GM21367 (cell line): ENCODE measurements around the gene MGAT5B.

Experiments used
- ATAC-seq: cut with Tn5 transposase; IDR thresholded peaks from one replicate; pipeline ENCODE4 v1.9.1; 2021; ENCODE audit not compliant: unreplicated experiment

MGAT5B gene

GRCh38 chr17:76924345-76925342, 56.4 kb downstream of the MGAT5B start:
- no peak for ATAC-seq

- ATAC-seq, result no peak
Measured at GRCh38 chr17:76925441-76925891, 57.3 kb downstream of the MGAT5B start.

- ATAC-seq, result no peak
Measured at GRCh38 chr17:76926237-76926866, 58.1 kb downstream of the MGAT5B start.

GRCh38 chr17:76927577-76927976, 59.4 kb downstream of the MGAT5B start:
- no peak for ATAC-seq

- ATAC-seq, result no peak
Measured at GRCh38 chr17:76927982-76928381, 59.8 kb downstream of the MGAT5B start.

- ATAC-seq, result no peak
Measured at GRCh38 chr17:76929148-76929547, 60.9 kb downstream of the MGAT5B start.

- no peak for ATAC-seq
Measured at GRCh38 chr17:76929601-76930000, 61.4 kb downstream of the MGAT5B start.

- ATAC-seq, result no peak
Measured at GRCh38 chr17:76930107-76930506, 61.9 kb downstream of the MGAT5B start.

GRCh38 chr17:76932402-76933333, 64.5 kb downstream of the MGAT5B start:
- no peak for ATAC-seq

GRCh38 chr17:76934561-76935320, 66.5 kb downstream of the MGAT5B start:
- ATAC-seq, result no peak

GRCh38 chr17:76935331-76935730, 67.1 kb downstream of the MGAT5B start:
- ATAC-seq, result no peak

- no peak for ATAC-seq
Measured at GRCh38 chr17:76937238-76937637, 69.0 kb downstream of the MGAT5B start.

- ATAC-seq, result no peak
Measured at GRCh38 chr17:76938009-76938408, 69.8 kb downstream of the MGAT5B start.

GRCh38 chr17:76940295-76940694, 72.1 kb downstream of the MGAT5B start:
- ATAC-seq, result no peak

- ATAC-seq, result no peak
Measured at GRCh38 chr17:76940738-76941350, 72.6 kb downstream of the MGAT5B start.

- no peak for ATAC-seq
Measured at GRCh38 chr17:76943202-76943601, 75.0 kb downstream of the MGAT5B start.

- no peak for ATAC-seq
Measured at GRCh38 chr17:76943781-76944213, 75.6 kb downstream of the MGAT5B start.

GRCh38 chr17:76944477-76944876, 76.3 kb downstream of the MGAT5B start:
- ATAC-seq, result no peak

GRCh38 chr17:76946111-76946771, 78.0 kb downstream of the MGAT5B start:
- ATAC-seq, result no peak
